Kidney capillary endothelial cell (primary cell): Measurements from ENCODE around the gene MAPK10.
"Not testable (repeated sequence)": the region's sequence is repeated elsewhere in the genome, so short reads cannot be mapped to it uniquely, and the experiment has no call there.

Source experiments
- DNase-seq: peaks from one replicate; pipeline ENCODE4 v3.0.0-alpha.2; 2018; ENCODE audit warnings: low spot score

The MAPK10 gene

DNA sequence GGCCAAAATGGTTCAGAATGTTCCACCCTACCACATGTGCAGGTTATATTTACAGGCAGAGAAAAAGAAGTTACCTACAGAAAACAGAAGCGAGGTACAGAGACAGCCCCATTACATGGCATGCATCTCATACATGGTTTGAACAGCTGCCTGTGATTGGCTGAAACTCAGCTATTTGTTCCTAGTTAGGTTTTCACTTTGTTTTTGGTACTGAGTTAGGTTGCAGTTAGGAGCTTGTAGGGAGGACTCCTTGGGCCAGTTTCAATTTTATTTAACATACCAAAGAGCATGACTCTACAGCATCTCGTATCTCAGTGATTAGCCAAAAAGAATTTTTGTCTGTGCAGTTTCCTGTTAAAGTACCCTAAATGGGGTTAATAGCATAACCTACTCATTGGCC, 392.0 kb downstream of the MAPK10 start:
- no peak for DNase-seq

DNA sequence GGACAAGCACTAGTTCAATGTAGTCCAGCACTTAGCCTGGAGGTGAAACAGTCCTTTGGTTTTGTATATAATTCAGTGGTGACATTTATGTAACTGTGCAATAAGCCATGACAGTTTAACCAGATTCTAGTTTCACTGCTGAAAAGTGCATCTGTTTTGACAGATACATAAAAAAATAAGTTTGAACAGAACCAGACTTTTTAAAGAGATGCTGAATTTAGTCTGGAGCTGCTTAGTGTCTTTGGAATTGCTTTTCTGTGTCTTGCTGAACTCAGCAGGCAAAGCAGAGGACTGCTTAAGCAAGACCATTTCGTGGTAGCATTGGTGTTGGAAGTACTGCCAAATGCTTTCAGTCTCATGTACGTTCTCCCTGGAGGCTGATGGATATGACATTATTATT, 393.5 kb downstream of the MAPK10 start:
- no peak for DNase-seq

DNA sequence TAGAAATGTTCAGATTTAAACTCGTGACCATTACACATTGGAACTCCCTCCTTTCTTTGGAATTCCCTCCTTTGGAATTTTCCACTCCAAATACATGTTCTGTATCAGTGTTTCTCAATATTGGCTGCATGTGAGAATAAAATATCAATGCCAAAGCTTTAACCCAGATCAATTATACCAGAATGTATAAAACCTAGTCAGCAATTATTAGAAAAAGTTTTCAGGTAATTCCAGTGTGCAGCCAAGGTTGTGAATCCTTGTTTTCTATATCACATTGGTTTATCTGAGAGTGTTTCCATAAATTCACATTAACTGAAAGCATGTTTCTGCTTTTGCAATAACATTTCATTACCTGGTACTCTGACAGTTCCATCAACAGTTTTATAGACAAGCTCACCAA, 394.3 kb downstream of the MAPK10 start:
- no peak for DNase-seq

DNA sequence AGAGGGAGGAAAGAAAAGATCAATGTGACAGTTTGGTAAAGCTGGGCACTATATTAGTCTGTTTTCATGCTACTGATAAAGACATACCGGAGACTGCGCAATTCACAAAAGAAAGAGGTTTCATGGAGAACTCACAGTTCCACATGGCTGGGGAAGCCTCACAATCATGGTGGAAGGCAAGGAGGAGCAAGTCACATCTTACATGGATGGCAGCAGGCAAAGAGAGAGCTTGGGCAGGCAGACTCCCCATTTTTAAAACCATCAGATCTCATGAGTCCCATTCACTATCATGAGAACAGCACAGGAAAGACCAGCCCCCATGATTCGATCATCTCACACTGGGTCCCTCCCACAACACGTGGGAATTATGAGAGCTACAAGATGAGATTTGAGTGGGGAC, 394.8 kb downstream of the MAPK10 start:
- not testable (repeated sequence) for DNase-seq

DNA sequence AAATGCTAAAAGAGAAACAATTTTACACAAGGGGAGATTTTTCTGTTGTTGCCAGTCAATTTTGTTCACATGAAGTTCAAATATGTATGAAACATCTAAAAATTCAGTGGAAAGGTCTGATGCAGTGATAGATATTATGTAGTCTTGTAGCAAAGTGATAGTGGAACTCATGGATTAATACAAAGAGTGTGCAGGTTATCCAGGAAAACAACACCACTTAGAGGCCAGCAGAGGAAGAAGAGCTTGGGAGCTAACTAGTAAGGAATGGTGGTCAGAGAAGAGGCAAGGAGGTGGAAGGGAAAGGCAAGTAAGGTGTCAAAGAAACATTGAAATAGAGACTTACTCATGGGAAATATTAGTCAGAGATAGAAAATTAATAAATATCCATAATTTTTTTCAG, 395.6 kb downstream of the MAPK10 start:
- DNase-seq = no peak

DNA sequence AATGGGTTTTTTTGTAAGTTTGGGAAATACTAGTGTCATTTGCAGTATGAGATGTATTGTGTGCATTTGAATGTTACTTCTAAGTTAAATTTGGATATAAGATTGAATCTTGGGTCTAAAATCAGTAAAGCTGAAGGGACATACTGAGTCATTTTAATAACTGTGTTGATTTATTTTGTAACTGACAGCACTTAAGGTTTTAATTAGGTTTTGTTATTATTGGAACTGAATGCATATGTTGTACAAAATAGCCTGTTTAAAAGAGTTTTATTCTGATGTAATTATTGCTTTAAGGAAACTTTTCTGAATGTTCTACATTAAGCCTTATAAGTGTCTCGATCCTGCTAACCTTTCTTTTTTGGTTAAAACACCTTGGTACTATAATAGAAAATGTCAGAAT, 396.6 kb downstream of the MAPK10 start:
- DNase-seq = no peak

DNA sequence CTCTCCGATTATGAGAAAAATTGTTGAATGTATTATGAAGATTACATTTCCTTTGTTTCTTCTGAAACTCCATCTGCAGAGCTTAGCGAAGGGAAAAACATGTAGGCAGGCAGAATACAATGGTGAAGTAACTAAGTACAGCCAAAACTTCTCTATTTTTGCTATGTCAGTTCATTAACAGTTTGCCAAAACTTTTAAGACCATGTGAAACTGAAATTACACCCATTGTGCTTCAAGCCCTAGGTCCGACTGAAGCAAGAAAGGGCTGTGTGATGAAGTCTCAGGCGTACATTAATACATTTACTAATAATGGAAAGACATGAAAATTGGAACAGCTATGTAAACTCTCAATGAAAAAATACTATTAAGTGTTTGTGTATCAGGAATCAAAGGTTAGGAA, 398.0 kb downstream of the MAPK10 start:
- no peak for DNase-seq

DNA sequence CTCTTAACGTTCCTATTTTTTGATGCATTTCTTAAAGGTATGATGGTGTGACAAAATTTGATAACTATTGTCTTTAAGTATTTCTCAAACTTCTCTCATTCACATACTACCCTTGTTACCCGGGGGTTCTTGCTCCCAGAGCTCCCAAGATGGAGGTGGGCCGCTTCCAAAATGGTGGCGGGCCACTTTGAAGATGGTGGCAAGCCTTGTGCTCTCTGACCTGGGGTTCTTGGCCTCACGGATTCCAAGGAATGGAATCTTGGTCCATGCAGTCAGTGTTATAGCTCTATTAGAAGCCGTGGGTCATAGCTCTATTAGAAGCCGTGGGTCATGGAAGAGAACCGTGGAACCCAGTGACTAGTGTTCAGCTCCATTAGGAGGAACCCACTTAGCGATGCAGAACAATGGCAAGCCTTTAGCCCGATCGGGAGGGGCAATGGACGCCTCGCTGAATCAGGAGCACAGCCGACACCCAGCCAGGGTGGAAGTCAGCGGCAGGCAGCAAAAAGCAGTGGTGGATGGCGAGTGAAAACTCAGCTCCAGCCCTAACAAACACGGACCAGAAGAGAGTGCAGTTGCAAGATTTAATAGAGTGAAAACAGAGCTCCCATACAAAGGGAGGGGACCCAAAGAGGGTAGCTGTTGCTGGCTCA, 403.4 kb downstream of the MAPK10 start:
- no peak for DNase-seq

DNA sequence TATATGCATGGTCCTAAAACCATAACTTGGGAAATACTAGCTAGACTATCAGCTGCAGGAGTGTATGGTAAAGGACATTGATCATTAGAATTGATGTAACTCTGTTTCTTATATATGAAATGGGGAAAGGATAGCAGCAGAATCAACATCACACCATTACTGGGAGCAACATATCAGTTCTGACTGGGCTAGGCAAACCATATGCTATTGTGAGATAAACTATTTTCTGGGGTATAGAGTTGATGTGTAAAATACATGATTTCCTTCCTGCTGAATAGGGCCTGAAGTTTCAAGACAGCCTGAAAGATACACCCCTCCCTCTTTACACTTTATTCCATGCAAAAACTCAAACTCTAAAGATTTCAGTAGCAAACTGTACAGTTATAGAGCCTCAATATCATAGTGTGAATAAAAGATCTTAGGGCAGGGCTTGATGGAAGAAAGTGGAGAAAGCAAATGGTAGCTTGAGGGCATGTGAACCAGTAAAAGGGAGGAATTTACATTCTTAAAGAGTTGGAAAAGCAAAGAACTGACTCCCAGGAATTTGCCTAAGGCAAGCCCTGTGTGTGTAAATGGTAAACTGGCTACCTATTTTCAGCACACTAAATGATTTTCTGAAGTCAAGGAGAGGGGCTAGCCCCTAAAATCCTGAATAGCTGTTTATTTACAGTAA, 404.1 kb downstream of the MAPK10 start:
- no peak for DNase-seq

DNA sequence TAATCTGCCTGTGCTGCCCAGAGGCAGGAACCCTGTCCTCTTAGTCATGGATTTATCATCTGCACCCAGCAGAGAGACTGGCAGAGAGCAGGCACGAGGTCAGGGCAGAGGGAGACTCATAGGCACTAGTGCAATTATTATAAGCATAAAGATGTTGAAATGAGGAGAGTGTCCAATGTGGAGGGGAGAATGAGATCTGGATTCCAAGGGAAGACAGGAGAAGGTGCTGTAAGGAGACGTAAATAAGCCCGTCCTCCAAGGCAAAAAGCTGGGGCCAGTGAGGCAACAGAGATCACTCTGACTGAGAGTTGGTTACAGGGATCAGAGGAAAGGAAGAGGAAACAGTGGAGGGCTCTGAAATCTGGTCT, 406.2 kb downstream of the MAPK10 start:
- no peak for DNase-seq

DNA sequence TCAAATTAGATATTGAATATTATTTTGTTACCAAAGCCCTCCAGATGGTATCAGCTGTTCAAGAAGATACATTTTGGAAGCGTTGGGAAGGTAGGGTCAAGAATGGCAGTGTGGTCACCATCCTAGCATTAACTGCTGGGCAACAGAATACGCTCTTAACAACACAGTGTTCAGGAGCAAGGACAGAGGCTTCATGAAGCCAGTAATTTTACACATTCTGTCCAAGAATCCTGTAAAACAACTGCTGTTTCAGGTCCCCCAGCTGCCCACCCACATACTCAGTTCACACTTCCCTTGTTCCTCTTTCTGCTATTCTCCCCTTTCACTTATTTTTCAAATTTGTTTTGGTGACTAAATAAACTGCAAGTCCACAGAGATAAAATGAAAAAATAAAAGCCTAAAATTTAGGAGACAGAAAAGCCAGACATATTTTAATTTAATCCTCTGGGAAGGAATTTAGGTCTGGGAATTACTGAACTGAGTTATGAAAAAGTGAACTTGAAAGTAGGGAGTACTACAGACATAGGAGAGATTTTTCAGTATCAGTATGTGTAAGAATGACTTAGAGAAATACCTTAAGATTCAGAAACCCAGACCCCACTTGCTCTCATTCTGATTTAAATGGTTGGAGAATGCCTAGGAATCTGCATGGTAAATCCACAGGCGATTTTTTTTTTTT, 406.7 kb downstream of the MAPK10 start:
- DNase-seq = no peak

DNA sequence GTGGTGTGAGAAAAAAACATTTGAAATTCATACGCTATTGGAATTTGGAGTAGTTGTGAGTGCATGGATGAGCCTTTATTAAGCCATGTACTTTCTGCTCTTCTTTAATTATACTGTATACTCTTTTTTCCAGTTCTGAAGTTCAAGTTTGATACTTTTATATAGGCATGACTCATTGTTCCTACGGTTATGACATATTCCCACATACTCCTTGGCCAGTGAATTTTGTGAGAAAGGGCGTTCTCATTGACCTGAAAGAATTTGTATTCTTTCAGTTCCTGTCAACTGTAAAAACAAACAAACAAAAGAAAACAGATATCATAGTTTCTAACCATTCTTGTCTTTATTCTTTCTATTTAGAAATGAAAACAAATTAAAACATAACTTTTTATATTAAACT, 407.3 kb downstream of the MAPK10 start:
- no peak for DNase-seq

DNA sequence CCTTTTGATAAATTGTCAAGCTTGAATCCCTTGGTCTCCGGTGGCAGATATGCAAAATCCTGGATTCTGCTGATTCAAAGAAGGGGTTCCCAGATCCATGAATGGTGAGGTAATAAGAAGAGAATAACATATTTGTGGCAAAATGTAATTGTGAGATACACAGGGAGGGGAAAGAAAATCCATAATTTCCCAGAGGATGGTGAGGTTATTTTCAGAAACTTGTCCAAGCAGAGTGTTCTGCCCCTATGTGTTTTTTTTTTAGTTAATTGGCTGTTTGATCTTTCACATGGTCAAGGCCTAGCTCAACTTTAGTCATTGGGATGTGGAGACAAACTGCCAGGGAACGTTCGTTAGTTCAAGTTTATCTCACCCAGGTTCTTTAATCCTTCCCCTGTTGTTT, 408.8 kb downstream of the MAPK10 start:
- DNase-seq = no peak

DNA sequence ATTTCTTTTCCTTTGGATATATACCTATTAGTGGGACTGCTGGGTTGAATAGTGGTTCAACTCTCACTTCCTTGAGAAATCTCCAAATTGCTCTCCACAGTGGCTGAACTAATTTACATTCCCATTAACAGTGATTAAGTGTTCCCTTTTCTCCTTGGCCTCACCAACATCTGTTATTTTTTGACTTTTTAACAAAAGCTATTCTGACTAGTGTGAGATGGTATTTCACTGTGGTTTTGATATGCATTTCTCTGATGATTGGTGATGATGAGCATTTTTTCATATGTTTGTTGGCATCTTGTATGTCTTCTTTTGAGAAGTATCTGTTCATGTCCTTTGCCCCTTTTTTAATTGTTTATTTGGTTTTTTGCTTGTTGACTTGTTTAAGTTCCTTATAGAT, 413.0 kb downstream of the MAPK10 start:
- DNase-seq = no peak

DNA sequence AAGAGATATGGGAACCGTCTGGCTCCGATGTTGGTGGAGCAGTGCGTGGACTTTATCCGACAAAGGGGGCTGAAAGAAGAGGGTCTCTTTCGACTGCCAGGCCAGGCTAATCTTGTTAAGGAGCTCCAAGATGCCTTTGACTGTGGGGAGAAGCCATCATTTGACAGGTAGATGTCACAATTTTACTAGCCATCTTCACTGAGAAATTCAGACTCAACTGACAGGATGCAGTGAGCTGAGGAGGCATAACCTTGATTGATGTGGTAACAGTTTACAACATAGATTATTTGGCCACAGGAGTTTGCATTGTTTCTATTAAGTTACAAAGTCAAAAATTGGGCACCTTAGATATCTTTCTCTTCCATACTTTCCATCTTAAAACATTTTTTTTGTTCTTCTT, 417.7 kb downstream of the MAPK10 start:
- DNase-seq = no peak

DNA sequence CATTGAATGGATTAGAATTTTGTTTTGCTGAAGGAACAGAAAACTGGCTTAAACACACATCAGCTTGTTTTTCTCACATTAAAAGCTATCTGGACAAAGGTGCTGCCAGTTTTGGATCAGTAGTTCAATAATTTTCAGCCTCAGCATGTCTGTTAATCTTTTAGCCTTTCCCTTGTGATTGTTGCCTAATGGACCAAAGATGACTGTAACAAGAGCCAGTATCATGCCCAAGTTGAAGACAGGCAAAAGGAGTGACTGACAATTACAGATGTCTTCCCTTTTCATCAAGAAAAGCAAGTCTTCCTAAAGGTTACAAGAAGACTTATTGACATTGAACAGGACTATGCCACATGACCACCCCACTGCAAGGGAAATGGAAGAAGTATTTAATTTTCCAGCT, 419.7 kb downstream of the MAPK10 start:
- no peak for DNase-seq
